Lower leg skin (tissue), 4 donors: Measurements from ENCODE around the gene CEP295NL. TPM values are rescaled to one million over a fixed set of nuclear protein-coding genes. Genes with fewer than 3 reads are reported as not detected.
"Not testable (repeated sequence)": the region's sequence is repeated elsewhere in the genome, so short reads cannot be mapped to it uniquely, and the experiment has no call there.

Source experiments
- DNase-seq, 2 donors: peaks; one replicate each; pipeline ENCODE4 v3.0.0-alpha.2; 2019; ENCODE audit warnings: low spot score in 2 of 2
- H3K4me3 ChIP-seq: fragments of 200-600 bp; sonication (generic); 2 replicates; pipeline ENCODE4 v1.5.1; 2017; ENCODE audit warnings: mild to moderate bottlenecking, low read depth; ENCODE audit not compliant: poor library complexity, severe bottlenecking
- CTCF ChIP-seq, 3 donors: fragments of 450-650 bp; IDR thresholded peaks; one replicate each; pipeline ENCODE4 v1.5.1; 2016; ENCODE audit warnings: antibody characterized with exemption in 3 of 3, mild to moderate bottlenecking in 3 of 3, moderate library complexity in 2 of 3
- POLR2A ChIP-seq, 2 donors: fragments of 450-650 bp; IDR thresholded peaks; one replicate each; pipeline ENCODE4 v1.6.1; 2016 to 2017; ENCODE audit warnings: antibody characterized with exemption in 2 of 2, mild to moderate bottlenecking in 1 of 2, moderate library complexity in 1 of 2
- WGBS, 2 donors: methylation state at CpG; one replicate each; pipeline ENCODE4 v1.1.5; 2018; 5-methylcytosine and 5-hydroxymethylcytosine counted together
- intact Hi-C: fragments of 100-400 bp; cut with DNase I; formaldehyde crosslinking; loops from one replicate; pipeline ENCODE4 v1.15.0; 2023; ENCODE audit warnings: low total_unique reads
- total RNA-seq, 4 donors: library from RNA; depleted of rRNA; stranded (reverse); fragments of >200 nt; gene quantifications; one replicate each; pipeline ENCODE4 v1.1.0, GENCODE V29; 2016

CEP295NL gene
- total RNA-seq, 4 donors from 2014 or later: 2.0 to 2.9 (median 2.6) TPM

- TF ChIP-seq CTCF (IDR thresholded peaks at IDR 0.05): no peak
- no peak for TF ChIP-seq POLR2A (IDR thresholded peaks at IDR 0.05)
- 74 to 80% methylated on average over 8 of the region's 8 CpGs for WGBS, 2 donors
- H3K4me3 ChIP-seq: no peak overlapping the region
- intact Hi-C loops: no loop called here
- DNase-seq: no peak
Observed at GRCh38 chr17:78946631-78947030, 43.6 kb upstream of the CEP295NL start.

GRCh38 chr17:78946131-78946530 is 43.1 kb upstream of the CEP295NL start:
- intact Hi-C loops: no loop called here
- no peak for DNase-seq
- H3K4me3 ChIP-seq: no peak overlapping the region
- 74 to 83% methylated on average over 7 of the region's 7 CpGs for WGBS, 2 donors
- no peak for TF ChIP-seq CTCF (IDR thresholded peaks at IDR 0.05)
- no peak for TF ChIP-seq POLR2A (IDR thresholded peaks at IDR 0.05)

- DNase-seq, intact Hi-C loops, H3K4me3 ChIP-seq: not testable (repeated sequence)
- 90 to 93% methylated on average over 12 of the region's 12 CpGs for WGBS, 2 donors
Observed at GRCh38 chr17:78945455-78945854, 42.5 kb upstream of the CEP295NL start.

GRCh38 chr17:78944956-78945355 is 42.0 kb upstream of the CEP295NL start:
- no peak overlapping the region for H3K4me3 ChIP-seq
- intact Hi-C loops: no loop called here
- 77 to 78% methylated on average over 10 of the region's 10 CpGs for WGBS, 2 donors
- no peak for TF ChIP-seq CTCF (IDR thresholded peaks at IDR 0.05)
- no peak for TF ChIP-seq POLR2A (IDR thresholded peaks at IDR 0.05)
- no peak for DNase-seq

- H3K4me3 ChIP-seq: no peak overlapping the region
- 80 to 89% methylated on average over 7 of the region's 7 CpGs for WGBS, 2 donors
- DNase-seq: no peak
- TF ChIP-seq POLR2A (IDR thresholded peaks at IDR 0.05): no peak
- TF ChIP-seq CTCF (IDR thresholded peaks at IDR 0.05): no peak
- intact Hi-C loops: no loop called here
Observed at GRCh38 chr17:78944026-78944425, 41.0 kb upstream of the CEP295NL start.

GRCh38 chr17:78940708-78941107 is 37.7 kb upstream of the CEP295NL start:
- TF ChIP-seq CTCF (IDR thresholded peaks at IDR 0.05) (no peak), POLR2A (IDR thresholded peaks at IDR 0.05) (no peak)
- intact Hi-C loops: no loop called here
- no peak overlapping the region for H3K4me3 ChIP-seq
- DNase-seq: no peak
- 75 to 85% methylated on average over 6 of the region's 6 CpGs for WGBS, 2 donors
